Endothelial cell (in vitro differentiated cells): Measurements from ENCODE around the gene CD84. TPM values are rescaled to one million over a fixed set of nuclear protein-coding genes. Genes with fewer than 3 reads are reported as not detected.
A peak's percentile ranks its signal among the peaks of the same experiment; 100 is the strongest.

Source experiments
- DNase-seq: peaks from one replicate; pipeline ENCODE4 v3.0.0; 2021; ENCODE audit warnings: low spot score
- H3K27ac Mint-ChIP-seq: one replicate; pipeline ENCODE4 v1.8.0; 2021; ENCODE audit warnings: mixed read lengths, inconsistent platforms; ENCODE audit not compliant: unreplicated experiment
- H3K27me3 Mint-ChIP-seq: one replicate; pipeline ENCODE4 v1.8.0; 2021; ENCODE audit warnings: mild to moderate bottlenecking, moderate library complexity, mixed read lengths, inconsistent platforms; ENCODE audit not compliant: unreplicated experiment
- H3K36me3 Mint-ChIP-seq: one replicate; pipeline ENCODE4 v1.8.0; 2021; ENCODE audit warnings: mild to moderate bottlenecking, low read depth, mixed read lengths, inconsistent platforms; ENCODE audit not compliant: unreplicated experiment
- H3K4me1 Mint-ChIP-seq: one replicate; pipeline ENCODE4 v1.8.0; 2021; ENCODE audit warnings: mild to moderate bottlenecking, mixed read lengths, inconsistent platforms; ENCODE audit not compliant: unreplicated experiment
- H3K4me3 Mint-ChIP-seq: one replicate; pipeline ENCODE4 v1.8.0; 2021; ENCODE audit warnings: mild to moderate bottlenecking, mixed read lengths, inconsistent platforms; ENCODE audit not compliant: unreplicated experiment
- H3K9me3 Mint-ChIP-seq: one replicate; pipeline ENCODE4 v1.8.0; 2021; ENCODE audit warnings: mixed read lengths, inconsistent platforms; ENCODE audit not compliant: unreplicated experiment
- total RNA-seq: library from RNA; stranded (reverse); fragmentation: NEBNext Ultra II Directional; extraction: Animal tissue kit (Norgen Biotek cat#: 25700); gene quantifications from one replicate; pipeline ENCODE4 v1.2.1, GENCODE V29; 2021; ENCODE audit not compliant: unreplicated experiment
- TF ChIP-seq, protein P1 (sequence below): fragments of 200-600 bp; sonication (generic); IDR thresholded peaks from one replicate; pipeline ENCODE4 v1.5.0; 2021; ENCODE audit warnings: antibody characterized with exemption; ENCODE audit not compliant: unreplicated experiment

CD84 gene
- total RNA-seq, 1 donor from 2014 or later: not detected

DNA sequence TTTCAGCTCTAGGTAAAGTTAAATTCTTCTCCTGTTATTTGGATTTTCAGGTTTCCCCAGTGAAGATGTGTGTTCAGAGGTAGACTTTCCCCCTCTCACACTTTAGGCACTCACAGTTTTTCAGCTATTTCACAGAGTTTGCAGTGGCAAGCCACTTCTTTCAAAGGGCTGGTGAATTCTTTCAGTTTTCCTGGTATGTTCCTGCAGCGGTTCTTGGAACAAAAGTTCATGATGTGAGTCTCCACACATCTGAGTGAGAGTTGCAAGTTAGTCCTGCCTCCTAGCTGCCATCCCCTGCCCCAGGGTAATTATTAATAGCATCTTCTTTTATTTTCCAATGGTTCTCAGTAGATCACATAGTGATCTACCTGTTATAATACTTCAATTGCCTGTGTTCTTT, 27.3 kb upstream of the CD84 start:
- H3K27me3 Mint-ChIP-seq: peaks cover 2% of the 10 kb centered on the region
- TF ChIP-seq, protein P1, sequence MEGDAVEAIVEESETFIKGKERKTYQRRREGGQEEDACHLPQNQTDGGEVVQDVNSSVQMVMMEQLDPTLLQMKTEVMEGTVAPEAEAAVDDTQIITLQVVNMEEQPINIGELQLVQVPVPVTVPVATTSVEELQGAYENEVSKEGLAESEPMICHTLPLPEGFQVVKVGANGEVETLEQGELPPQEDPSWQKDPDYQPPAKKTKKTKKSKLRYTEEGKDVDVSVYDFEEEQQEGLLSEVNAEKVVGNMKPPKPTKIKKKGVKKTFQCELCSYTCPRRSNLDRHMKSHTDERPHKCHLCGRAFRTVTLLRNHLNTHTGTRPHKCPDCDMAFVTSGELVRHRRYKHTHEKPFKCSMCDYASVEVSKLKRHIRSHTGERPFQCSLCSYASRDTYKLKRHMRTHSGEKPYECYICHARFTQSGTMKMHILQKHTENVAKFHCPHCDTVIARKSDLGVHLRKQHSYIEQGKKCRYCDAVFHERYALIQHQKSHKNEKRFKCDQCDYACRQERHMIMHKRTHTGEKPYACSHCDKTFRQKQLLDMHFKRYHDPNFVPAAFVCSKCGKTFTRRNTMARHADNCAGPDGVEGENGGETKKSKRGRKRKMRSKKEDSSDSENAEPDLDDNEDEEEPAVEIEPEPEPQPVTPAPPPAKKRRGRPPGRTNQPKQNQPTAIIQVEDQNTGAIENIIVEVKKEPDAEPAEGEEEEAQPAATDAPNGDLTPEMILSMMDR: no peak
- no peak overlapping the region for H3K4me3 Mint-ChIP-seq
- no peaks in the 10 kb centered on the region for H3K9me3 Mint-ChIP-seq
- peak overlapping the region; percentile 54 for H3K27ac Mint-ChIP-seq
- peaks cover 29% of the 10 kb centered on the region for H3K4me1 Mint-ChIP-seq
- no peaks in the 10 kb centered on the region for H3K36me3 Mint-ChIP-seq
- DNase-seq: no peak

- H3K9me3 Mint-ChIP-seq: peaks cover 5% of the 10 kb centered on the region
- no peak for DNase-seq
- H3K36me3 Mint-ChIP-seq: no peaks in the 10 kb centered on the region
- H3K4me1 Mint-ChIP-seq: peaks cover 28% of the 10 kb centered on the region
- no peak overlapping the region for H3K27ac Mint-ChIP-seq
- peak overlapping the region; percentile 65 for H3K4me3 Mint-ChIP-seq
- TF ChIP-seq, protein P1: no peak
- no peaks in the 10 kb centered on the region for H3K27me3 Mint-ChIP-seq
Measured at GRCh38 chr1:160605792-160606479, 26.6 kb upstream of the CD84 start.

DNA sequence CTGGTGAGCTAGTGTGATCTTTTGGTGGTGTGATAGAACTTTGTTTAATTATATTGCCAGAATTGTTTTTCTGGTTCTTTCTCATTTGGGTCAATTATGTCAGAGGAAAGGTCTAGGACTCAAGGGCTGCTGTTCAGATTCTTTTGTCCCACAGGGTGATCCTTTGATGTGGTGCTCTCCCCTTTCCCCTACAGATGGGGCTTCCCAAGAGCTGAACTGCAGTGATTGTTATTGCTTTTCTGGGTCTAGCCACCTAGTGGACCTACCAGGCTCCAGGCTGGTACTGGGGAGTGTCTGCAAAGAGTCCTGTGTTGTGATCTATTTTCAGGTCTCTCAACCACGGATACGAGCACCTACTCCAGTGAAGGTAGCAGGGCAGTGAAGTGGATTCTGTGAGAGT, 25.9 kb upstream of the CD84 start:
- TF ChIP-seq, protein P1: no peak
- no peak overlapping the region for H3K4me3 Mint-ChIP-seq
- peaks cover 6% of the 10 kb centered on the region for H3K9me3 Mint-ChIP-seq
- no peaks in the 10 kb centered on the region for H3K27me3 Mint-ChIP-seq
- H3K36me3 Mint-ChIP-seq: peaks cover 5% of the 10 kb centered on the region
- DNase-seq: no peak
- H3K4me1 Mint-ChIP-seq: peaks cover 22% of the 10 kb centered on the region
- no peak overlapping the region for H3K27ac Mint-ChIP-seq

- Mint-ChIP-seq H3K4me3 (no peak overlapping the region), H3K27me3 (no peaks in the 10 kb centered on the region), H3K27ac (no peak overlapping the region), H3K9me3 (peaks cover 12% of the 10 kb centered on the region), H3K36me3 (peaks cover 5% of the 10 kb centered on the region), H3K4me1 (no peaks in the 10 kb centered on the region)
- DNase-seq: no peak
- TF ChIP-seq, protein P1: no peak
Measured at GRCh38 chr1:160597705-160598104, 18.4 kb upstream of the CD84 start.

DNA sequence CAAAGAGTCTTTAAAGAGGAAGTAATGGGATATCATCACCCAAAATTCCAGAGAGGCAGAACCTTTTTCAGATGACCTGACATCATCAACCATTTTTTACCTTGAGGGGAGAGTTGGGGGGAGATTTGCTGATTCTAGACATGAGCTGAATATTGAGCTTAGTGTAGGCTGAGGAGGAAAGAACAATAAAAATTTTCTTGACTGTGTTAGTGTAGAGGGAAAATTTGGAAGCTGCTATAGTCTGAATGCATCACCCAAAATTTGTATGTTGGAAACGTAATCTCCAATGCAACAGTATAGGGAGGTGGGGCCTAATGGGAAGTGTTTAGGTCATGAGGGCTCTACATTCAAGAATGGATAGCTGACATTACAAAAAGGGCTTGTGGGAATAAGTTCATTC, 17.8 kb upstream of the CD84 start:
- DNase-seq: no peak
- Mint-ChIP-seq H3K4me3 (no peak overlapping the region), H3K36me3 (peaks cover 5% of the 10 kb centered on the region), H3K27ac (no peak overlapping the region), H3K9me3 (peaks cover 12% of the 10 kb centered on the region), H3K27me3 (no peaks in the 10 kb centered on the region), H3K4me1 (no peaks in the 10 kb centered on the region)
- TF ChIP-seq, protein P1: no peak
